Measurements from ENCODE around the gene SMO. TPM values are rescaled to one million over a fixed set of nuclear protein-coding genes. Genes with fewer than 3 reads are reported as not detected.
"Not testable (repeated sequence)": the region's sequence is repeated elsewhere in the genome, so short reads cannot be mapped to it uniquely, and the experiment has no call there.

SMO gene
- total and polyA plus RNA-seq, 2 donors from 2014 or later, result 13.2 to 20.8 TPM

DNA sequence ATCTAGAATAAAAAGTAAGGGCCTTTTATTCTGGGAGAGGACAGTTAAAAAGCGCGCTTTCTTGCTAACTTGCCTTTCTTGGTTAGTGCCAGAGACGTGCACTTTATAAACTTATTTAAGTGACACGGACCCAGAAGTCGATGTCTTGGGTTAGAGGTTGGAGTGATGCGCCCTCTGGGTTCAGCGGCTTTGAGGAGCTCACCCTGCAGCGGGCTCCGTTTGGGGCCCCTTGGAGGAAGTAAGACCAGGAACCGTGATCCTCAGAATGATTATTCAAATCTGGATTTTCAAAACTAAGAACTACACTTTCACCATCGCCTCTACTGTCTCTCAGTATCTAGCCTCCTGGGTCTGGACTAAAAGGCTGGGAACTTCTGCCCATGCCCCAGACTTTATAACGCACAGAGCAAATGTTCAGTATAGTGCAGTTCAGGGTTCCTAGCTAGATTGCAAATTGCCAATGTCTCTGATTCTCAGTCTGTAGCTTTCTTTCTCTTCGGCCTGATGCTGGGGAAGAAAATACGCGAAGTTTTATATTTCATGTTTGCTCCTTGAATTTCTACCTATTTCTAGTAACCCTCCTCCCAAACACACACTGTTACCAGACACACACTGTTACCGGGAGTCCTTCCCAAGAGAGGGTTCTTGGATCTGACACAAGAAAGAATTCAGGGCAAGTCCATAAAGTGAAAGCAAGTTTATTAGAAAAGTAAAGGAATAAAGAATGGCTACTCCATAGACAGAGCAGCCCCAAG is 18.6 kb upstream of the SMO start:
- peaks cover 0 to 5% (median 3%) of the 10 kb centered on the region in 3 donors for H3K4me1 ChIP-seq (ENCODE audit: control insufficient read depth in 2 of 3, insufficient read depth in 2 of 3, low read depth in 1 of 3, low read length in 3 of 3)
- H3K4me3 ChIP-seq (ENCODE audit: low read length in 3 of 3), result peak overlapping the region in 1 of 3 donors; percentile 48
- H3K36me3 ChIP-seq (ENCODE audit: control insufficient read depth in 2 of 3, insufficient read depth in 3 of 3, low read length in 3 of 3), result peaks cover 0 to 28% (median 6%) of the 10 kb centered on the region in 3 donors
- DNase-seq, result peak in 2 of 5 donors; percentile 40 to 55
- H3K9me3 ChIP-seq (ENCODE audit: control insufficient read depth in 2 of 3, insufficient read depth in 1 of 3, low read length in 3 of 3), result no peaks in the 10 kb centered on the region
- intact Hi-C loops (cut with DNase I), result no loop called here
- no peak overlapping the region for H3K27ac ChIP-seq (ENCODE audit: low read depth in 2 of 2, low read length in 2 of 2)
- no peak overlapping the region for H3K9ac ChIP-seq (ENCODE audit: low read length in 3 of 3)
- FAIRE-seq, result no peak
- no peaks in the 10 kb centered on the region for H3K27me3 ChIP-seq (ENCODE audit: control insufficient read depth, insufficient read depth, low read length)
- TF ChIP-seq, protein P1, sequence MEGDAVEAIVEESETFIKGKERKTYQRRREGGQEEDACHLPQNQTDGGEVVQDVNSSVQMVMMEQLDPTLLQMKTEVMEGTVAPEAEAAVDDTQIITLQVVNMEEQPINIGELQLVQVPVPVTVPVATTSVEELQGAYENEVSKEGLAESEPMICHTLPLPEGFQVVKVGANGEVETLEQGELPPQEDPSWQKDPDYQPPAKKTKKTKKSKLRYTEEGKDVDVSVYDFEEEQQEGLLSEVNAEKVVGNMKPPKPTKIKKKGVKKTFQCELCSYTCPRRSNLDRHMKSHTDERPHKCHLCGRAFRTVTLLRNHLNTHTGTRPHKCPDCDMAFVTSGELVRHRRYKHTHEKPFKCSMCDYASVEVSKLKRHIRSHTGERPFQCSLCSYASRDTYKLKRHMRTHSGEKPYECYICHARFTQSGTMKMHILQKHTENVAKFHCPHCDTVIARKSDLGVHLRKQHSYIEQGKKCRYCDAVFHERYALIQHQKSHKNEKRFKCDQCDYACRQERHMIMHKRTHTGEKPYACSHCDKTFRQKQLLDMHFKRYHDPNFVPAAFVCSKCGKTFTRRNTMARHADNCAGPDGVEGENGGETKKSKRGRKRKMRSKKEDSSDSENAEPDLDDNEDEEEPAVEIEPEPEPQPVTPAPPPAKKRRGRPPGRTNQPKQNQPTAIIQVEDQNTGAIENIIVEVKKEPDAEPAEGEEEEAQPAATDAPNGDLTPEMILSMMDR (IDR thresholded peaks at IDR 0.05; ENCODE audit: borderline replicate concordance, extremely low read depth, insufficient read depth), result no peak

DNA sequence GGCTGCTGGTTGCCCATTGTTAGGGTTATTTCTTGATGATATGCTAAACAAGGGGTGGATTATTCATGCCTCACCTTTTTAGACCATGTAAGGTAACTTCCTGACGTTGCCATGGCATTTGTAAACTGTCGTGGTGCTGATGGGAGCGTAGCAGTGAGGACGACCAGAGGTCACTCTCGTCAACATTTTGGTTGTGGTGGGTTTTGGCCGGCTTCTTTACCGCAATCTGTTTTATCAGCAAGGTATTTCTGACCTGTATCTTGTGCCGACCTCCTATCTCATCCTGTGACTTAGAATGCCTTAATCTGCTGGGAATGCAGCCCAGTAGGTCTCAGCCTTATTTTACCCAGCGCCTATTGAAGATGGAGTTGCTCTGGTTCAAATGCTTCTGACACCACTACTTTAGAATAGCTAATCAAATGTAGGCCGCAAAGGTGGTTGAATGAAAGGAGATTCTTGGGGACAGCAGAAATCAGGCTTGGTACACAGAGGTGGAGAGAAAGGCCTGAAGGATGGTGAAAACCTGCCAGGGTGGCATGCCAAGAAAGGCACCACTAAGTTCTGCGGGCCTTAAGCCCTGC is 17.9 kb upstream of the SMO start:
- H3K4me3 ChIP-seq (ENCODE audit: low read length in 3 of 3), result no peak overlapping the region
- FAIRE-seq (no peak), DNase-seq (no peak)
- peaks cover 0 to 5% (median 3%) of the 10 kb centered on the region in 3 donors for H3K4me1 ChIP-seq (ENCODE audit: control insufficient read depth in 2 of 3, insufficient read depth in 2 of 3, low read depth in 1 of 3, low read length in 3 of 3)
- intact Hi-C loops (cut with DNase I), result no loop called here
- peaks cover 0 to 22% (median 6%) of the 10 kb centered on the region in 3 donors for H3K36me3 ChIP-seq (ENCODE audit: control insufficient read depth in 2 of 3, insufficient read depth in 3 of 3, low read length in 3 of 3)
- H3K27me3 ChIP-seq (ENCODE audit: control insufficient read depth, insufficient read depth, low read length), result no peaks in the 10 kb centered on the region
- no peak overlapping the region for H3K9ac ChIP-seq (ENCODE audit: low read length in 3 of 3)
- TF ChIP-seq, protein P1 (IDR thresholded peaks at IDR 0.05; ENCODE audit: borderline replicate concordance, extremely low read depth, insufficient read depth), result no peak
- no peaks in the 10 kb centered on the region for H3K9me3 ChIP-seq (ENCODE audit: control insufficient read depth in 2 of 3, insufficient read depth in 1 of 3, low read length in 3 of 3)
- no peak overlapping the region for H3K27ac ChIP-seq (ENCODE audit: low read depth in 2 of 2, low read length in 2 of 2)

DNA sequence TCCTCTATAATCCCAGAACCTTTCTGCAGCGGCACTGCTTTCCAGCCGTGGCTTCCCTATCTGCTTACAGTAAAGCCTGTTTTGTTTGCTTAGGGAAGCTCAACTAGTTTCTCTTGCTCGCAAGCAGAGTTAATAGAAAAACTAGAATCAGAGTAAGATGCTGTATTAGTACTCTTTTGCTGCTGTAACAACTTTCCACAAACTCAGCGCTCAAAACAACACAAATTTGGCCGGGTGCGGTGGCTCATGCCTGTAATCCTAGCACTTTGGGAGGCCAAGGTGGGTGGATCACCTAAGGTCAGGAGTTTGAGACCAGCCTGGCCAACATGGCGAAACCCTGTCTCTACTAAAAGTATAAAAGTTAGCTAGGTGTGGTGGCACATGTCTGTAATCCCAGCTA is 14.6 kb upstream of the SMO start:
- DNase-seq; H3K9ac ChIP-seq (ENCODE audit: low read length in 3 of 3); H3K4me3 ChIP-seq (ENCODE audit: low read length in 3 of 3); intact Hi-C loops (cut with DNase I); H3K4me1 ChIP-seq (ENCODE audit: control insufficient read depth in 2 of 3, insufficient read depth in 2 of 3, low read depth in 1 of 3, low read length in 3 of 3); FAIRE-seq; H3K27ac ChIP-seq (ENCODE audit: low read depth in 2 of 2, low read length in 2 of 2); H3K27me3 ChIP-seq (ENCODE audit: control insufficient read depth, insufficient read depth, low read length); H3K9me3 ChIP-seq (ENCODE audit: control insufficient read depth in 2 of 3, insufficient read depth in 1 of 3, low read length in 3 of 3); H3K36me3 ChIP-seq (ENCODE audit: control insufficient read depth in 2 of 3, insufficient read depth in 3 of 3, low read length in 3 of 3): not testable (repeated sequence)

DNA sequence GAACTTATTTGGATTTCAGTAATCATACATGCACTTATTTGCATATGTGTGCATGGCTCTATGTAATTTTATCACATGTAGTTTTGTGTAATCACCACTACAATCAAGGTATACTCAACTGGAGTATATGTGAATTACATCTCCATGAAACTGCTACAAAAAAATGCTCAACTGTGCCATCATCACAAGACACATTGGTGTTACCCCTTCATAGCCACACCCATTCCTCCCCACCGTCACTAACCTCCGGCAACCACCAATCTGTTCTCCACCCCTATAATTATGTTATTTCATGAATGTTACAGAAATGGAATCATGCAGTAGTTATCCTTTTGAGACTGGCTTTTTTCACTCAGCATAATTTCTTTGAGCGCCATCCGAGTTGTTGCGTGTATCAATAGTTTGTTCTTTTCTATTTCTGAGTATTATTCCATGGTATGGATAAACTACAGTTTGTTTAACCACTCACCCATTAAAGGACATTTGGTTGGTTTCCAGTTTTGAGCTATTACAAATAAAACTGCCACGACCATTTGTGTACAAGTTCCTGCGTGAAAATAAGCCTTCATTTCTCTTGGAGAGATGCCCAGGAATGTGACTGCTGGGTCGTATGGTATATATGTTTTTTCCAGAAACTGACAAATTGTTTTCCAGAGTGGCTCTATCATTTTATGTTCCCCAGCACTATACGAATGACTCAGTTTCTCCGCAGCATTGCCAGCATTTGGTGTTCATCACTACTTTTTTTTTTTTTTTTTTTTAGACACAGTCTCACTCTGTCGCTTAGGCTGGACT is 11.3 kb upstream of the SMO start:
- no peaks in the 10 kb centered on the region for H3K9me3 ChIP-seq (ENCODE audit: control insufficient read depth in 2 of 3, insufficient read depth in 1 of 3, low read length in 3 of 3)
- no peak overlapping the region for H3K27ac ChIP-seq (ENCODE audit: low read depth in 2 of 2, low read length in 2 of 2)
- intact Hi-C loops (cut with DNase I), result no loop called here
- TF ChIP-seq, protein P1 (IDR thresholded peaks at IDR 0.05; ENCODE audit: borderline replicate concordance, extremely low read depth, insufficient read depth), result no peak
- no peaks in the 10 kb centered on the region for H3K36me3 ChIP-seq (ENCODE audit: control insufficient read depth in 2 of 3, insufficient read depth in 3 of 3, low read length in 3 of 3)
- H3K27me3 ChIP-seq (ENCODE audit: control insufficient read depth, insufficient read depth, low read length), result no peaks in the 10 kb centered on the region
- no peak overlapping the region for H3K4me3 ChIP-seq (ENCODE audit: low read length in 3 of 3)
- FAIRE-seq (no peak), DNase-seq (peak in 1 of 5 donors; percentile 66)
- no peak overlapping the region for H3K9ac ChIP-seq (ENCODE audit: low read length in 3 of 3)
- H3K4me1 ChIP-seq (ENCODE audit: control insufficient read depth in 2 of 3, insufficient read depth in 2 of 3, low read depth in 1 of 3, low read length in 3 of 3), result no peaks in the 10 kb centered on the region

Measured in kidney (tissue), 14 donors.